ENCODE data around the gene CAPG.

Gene CAPG

GRCh38 chr2:85356186-85356585, 54.0 kb downstream of the CAPG start:
- no peak for DNase-seq

DNA sequence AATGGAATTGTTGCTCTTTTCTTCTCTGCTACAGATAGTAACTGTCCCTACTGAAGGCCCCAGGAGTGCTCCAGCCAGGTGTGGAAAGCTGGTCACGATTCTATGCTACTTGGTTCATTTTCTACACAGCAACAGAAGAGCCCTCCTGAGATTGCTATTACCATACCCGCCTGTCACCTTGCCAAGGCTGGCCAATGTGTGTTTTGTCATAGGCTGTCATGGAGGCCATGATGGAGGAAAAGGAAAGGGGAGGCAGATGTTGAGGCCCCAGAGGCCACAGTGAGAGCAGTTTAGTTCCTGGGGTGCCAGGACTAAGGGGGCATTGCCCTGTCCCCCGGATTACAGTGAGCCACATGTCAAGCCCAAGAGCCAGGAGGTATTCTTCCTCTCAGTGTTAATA, 54.6 kb downstream of the CAPG start:
- no peak for DNase-seq

DNA sequence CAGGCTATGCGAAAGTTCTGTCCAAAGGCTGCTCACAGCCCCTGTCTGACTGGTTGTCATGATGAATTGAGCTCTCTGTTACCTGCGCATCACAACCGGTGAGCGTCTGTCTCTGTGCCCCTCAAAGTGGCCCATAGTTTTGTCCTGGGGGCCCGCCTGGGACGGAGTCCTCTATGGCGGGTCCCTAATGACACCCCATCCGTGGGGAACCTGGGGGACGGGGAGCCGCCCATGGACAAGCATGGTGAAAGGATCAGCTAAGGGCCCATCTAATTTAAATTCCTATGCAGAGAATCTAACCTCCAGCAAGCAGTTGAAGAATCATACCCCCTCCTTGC, 55.1 kb downstream of the CAPG start:
- DNase-seq: peak in 1 of 4 experiments; percentile 24

- peak; percentile 97 to 99 (median 99) for DNase-seq
Measured at GRCh38 chr2:85354286-85355072, 55.7 kb downstream of the CAPG start, which contains the start of the genes ELMOD3 and RETSAT. ELMOD3 (plus strand) TSS chr2:85354769; CDS start chr2:85357199, 2,430 bp downstream. RETSAT (minus strand) TSS chr2:85354528; CDS start chr2:85354507, 21 bp downstream.

DNA sequence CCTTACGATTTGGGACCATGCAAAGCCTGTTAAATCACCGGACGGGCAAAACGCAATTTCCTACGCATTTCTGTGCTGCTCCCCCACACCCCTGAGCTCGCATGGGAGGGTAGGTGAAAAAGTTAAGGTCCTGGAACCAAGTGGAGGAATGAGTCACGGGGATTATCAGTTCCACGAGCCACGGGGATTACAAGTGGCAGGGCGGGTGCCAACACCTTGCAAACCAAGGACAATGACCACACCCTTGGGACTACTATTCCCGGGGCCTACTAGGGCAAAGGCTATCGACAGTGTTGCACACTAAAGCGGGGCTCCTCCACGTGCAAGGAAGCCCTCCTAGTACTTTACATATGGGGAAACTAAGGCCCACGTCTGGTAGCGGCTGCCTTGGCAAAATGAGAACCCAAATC, 56.3 kb downstream of the CAPG start:
- peak in 2 of 4 experiments; percentile 13 to 17 for DNase-seq

DNA sequence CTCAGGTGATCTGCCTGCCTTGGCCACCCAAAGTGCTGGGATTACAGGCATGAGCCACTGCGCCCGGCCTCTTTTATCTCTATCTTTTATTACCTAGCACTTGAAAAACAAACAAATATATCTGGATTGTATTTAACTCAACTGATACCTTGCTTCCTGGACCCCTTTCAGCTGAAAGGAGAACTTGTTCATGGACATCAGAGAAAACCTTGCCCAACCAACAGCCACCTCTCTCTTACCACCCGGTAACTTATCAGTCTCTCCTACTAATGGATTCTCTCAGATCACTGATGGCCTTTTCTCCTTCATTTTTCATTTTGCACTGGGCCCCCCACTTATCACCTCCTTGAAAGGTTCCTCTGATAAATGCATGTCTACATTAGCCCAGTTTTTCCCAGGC, 62.6 kb downstream of the CAPG start:
- DNase-seq: no peak

Data from suppressor macrophage (primary cell).